Stimulated activated CD4-positive, alpha-beta T cell treated with anti-CD3 and anti-CD28 coated beads, Interleukin-12 subunit alpha, Interleukin-12 subunit beta, amount 100 ng/mL, for 4 hours (primary cell): ENCODE data around the gene GTF3C1.
"Not testable (repeated sequence)": the region's sequence is repeated elsewhere in the genome, so short reads cannot be mapped to it uniquely, and the experiment has no call there.

ENCODE experiments used
- DNase-seq: peaks from one replicate; pipeline ENCODE4 v3.0.0-alpha.2; 2020

GTF3C1 gene, protein sequence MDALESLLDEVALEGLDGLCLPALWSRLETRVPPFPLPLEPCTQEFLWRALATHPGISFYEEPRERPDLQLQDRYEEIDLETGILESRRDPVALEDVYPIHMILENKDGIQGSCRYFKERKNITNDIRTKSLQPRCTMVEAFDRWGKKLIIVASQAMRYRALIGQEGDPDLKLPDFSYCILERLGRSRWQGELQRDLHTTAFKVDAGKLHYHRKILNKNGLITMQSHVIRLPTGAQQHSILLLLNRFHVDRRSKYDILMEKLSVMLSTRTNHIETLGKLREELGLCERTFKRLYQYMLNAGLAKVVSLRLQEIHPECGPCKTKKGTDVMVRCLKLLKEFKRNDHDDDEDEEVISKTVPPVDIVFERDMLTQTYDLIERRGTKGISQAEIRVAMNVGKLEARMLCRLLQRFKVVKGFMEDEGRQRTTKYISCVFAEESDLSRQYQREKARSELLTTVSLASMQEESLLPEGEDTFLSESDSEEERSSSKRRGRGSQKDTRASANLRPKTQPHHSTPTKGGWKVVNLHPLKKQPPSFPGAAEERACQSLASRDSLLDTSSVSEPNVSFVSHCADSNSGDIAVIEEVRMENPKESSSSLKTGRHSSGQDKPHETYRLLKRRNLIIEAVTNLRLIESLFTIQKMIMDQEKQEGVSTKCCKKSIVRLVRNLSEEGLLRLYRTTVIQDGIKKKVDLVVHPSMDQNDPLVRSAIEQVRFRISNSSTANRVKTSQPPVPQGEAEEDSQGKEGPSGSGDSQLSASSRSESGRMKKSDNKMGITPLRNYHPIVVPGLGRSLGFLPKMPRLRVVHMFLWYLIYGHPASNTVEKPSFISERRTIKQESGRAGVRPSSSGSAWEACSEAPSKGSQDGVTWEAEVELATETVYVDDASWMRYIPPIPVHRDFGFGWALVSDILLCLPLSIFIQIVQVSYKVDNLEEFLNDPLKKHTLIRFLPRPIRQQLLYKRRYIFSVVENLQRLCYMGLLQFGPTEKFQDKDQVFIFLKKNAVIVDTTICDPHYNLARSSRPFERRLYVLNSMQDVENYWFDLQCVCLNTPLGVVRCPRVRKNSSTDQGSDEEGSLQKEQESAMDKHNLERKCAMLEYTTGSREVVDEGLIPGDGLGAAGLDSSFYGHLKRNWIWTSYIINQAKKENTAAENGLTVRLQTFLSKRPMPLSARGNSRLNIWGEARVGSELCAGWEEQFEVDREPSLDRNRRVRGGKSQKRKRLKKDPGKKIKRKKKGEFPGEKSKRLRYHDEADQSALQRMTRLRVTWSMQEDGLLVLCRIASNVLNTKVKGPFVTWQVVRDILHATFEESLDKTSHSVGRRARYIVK (N-terminal part only)

DNA sequence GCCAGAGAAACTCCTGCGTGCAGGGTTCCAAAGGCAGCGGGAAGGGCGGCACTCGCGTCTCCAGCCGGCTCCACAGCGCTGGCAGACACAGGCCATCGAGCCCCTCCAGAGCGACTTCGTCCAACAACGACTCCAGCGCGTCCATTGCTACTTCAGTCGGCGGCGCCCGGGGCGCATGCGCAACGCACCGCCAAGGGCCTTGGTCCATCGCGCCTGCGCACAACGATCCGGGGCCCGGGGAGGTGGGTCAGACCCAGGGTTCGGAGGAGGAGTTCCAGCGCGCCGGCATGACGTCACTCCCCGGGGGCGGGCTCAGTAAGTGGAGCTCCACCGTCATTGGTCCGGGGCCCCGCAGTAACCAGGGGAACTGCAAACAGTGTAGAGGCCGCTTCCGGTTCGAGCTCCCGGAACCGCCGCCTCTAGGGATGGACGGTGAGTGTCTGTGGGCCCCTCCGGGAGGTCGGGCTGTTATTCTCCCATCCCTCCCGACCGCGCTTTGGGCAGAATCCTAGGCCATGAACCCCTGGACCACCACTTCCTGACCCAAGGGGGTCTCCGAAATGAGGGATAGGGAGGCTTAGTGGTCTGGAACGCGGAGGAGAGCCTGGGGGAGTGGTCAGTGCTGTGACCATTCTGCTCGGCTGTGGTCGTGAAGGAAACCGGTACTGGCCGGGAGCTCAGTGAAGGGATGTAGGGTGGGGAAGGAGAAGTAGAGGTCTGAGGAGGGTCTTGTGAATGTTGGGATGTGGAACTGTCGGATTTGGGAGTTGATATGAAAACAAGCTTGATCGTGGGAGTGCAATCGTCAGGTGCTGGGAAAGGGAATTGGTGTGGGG lies at the start of gene GTF3C1, which contains the start of gene KATNIP:
Gene GTF3C1, minus strand, starts transcription at position 168 of the 836 bp plus-strand sequence. Its CDS starts 23 bp downstream, at position 145.
Gene KATNIP, plus strand, starts transcription at position 399 of the 836 bp plus-strand sequence. Its CDS starts 27 bp downstream, at position 426.
- peak; percentile 100 for DNase-seq

DNA sequence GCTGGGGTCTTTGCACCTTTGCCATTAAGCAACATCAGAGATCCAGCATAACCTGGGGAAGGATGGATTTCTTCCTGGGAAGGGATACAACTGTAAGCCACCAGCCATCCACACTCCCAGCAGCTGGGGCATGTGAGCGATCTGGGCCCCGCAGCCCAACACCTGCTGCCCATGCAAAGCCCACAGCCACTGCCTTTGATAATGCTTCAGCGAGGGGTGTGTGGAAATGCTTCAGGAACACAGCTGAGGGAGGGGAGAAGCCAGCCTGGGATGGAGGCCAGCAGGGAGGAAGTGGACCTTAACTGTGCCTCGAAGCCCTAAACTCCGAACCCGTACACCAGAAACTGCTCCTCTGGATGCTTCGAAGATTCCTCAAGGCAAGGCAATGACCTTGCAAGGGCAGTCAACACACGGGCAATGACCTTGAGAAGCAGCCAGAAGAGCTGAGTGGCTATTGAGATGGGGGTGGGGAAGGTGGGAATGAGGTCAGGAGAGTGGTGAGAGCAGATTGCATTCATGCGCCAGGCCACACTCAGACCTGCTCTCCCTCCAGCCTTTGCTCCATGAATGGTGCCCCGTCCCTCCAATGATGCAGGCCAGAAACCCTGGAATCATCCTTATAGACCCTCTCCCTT lies 49.3 kb upstream of the GTF3C1 start:
- DNase-seq, result no peak

DNA sequence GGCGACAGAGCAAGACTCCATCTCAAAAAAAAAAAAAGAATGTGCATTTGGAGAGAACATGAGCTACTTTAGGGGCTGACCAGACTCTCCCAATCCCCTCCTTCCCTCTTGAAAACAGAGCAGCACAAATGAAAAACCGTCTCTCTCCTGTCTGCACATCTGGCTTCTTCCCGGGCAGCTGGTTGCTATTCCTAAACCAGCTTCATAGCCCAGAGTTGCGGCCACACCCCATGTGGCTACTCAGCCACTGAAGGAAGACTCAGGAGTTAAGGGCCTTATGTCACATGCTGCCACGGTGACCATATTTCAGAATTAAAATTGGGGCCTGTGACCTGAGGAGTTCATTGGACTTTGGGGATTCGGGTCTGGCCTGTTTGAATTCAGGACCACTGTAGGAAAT lies 48.5 kb upstream of the GTF3C1 start:
- no peak for DNase-seq

DNA sequence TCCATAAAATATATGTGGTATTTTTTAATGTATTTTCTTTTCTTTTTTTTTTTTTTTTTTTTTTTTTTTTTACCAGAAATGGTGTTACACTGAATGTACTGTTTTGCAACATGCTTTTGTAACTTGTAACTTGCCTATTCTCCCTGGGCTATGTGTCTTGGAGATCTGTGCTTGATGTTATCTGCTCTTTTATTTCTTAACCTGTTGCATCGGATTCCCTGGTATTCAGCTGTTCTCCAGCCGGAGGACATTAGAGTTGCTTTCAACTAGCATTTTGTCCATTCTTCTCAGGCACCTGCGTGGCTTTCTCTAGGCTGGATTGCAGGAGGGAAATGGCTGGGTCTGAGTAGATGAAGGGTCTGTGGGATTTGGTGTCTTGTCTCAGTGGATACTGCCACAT lies 47.6 kb upstream of the GTF3C1 start:
- DNase-seq, result no peak

DNA sequence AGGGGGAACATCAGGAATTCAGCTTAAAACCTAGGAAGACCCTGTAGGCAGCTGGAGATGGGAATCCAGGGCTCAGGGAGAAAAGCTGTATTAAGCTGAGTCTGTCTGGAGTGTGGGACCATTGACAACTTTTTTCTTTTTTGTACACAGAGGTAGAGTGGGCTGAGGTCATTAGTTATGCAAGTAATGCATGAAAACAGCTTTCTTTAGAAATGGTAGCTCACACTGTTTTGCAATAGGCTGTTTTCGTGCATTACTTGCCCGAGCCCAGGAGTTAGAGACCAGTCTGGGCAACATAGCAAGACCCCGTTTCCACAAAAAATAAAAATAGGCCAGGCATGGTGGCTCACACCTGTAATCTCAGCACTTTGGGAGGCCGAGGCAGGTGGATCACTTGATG lies 46.7 kb upstream of the GTF3C1 start:
- no peak for DNase-seq

DNA sequence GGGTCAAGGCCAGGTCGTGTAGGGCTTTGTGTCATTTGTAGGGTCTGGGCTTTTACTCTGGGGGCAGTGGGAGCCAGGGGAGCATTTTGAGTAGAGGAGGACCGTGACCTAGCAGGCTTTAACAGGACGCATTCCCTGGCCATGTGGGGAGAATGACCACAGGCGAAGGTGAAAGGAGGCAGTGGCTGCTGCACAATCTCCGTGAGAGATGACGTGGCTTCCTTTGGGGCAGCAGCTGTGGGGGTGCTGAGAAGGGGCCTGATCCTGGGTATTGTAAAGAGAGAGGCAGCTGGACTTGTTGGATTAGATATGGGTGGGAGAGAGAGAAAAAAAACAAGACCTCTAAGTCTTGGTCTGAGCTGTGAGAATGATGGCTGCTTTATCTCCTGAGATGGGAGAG lies 46.3 kb upstream of the GTF3C1 start:
- DNase-seq, result no peak

DNA sequence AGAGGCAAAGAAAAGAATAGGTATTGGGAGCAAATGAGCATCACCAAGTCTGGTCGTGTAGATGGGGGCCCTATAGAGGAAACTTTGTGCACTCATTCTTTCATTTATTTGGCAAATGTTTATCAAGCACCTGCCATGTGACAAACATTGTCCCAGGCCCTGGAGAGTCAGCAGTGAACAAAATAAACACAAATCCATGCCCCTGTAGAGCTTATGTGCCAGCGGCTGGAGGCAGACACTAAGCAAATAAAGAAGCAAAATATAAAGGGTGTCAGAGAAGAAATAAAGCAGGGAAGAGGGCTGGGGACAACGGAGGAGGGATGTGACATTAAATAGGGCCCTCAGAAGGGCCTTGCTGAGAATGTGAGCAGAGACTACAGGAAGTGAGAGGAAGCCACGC lies 45.8 kb upstream of the GTF3C1 start:
- DNase-seq, result no peak

DNA sequence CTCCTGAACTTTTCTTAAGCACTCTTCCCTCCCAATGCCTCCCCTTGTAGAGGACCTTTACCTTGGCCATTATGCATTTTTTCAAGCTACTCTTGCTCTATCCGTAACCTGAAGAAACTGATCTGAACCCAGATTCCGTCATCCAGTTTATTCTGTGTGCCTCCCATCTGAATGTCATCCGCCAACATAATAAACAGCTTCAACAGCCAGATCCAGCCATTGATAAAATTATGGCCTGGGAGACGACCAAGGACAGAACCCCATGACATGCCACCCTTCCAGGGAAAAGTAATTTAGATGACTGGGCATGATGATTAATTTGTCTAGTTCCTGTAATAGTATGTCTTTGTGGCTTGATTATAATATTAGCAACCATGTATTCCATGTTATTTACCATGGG lies 42.1 kb upstream of the GTF3C1 start:
- no peak for DNase-seq

DNA sequence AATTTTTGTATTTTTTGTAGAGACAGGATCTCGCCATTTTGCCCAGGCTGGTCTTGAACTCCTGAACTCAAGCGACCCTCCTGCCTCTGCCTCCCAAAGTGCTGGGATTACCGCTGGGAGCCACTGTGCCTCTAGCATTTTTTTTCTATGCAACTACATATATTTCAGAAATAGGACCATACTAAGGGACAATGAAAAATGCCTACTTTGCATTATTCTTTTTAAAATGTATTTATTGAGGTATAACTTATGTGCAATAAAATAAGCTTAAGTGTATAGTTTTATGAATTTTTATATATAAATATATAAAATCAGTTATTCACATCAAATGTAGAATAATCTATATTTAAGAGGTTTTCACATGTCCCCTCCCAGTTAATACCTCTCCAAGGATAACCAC lies 38.3 kb upstream of the GTF3C1 start:
- DNase-seq, result no peak

DNA sequence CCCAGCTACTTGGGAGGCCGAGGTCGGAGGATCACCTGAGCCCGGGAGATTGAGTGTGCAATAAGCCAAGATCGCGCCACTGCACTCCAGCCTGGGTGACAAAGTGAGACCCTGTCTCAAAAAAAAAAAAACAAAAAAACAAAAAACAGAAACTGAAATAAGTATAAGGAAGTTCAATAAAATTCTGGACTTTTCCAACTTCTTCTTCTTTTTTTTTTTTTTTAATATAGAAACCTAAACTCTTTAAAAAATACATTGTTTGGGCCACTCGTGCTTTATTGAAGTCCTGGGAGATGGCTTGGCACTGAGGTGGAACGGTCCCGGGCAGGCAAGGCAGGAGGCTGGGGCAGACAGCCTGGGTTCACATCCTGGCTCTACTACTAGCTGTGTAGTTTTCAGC lies 37.0 kb upstream of the GTF3C1 start:
- DNase-seq, result no peak

DNA sequence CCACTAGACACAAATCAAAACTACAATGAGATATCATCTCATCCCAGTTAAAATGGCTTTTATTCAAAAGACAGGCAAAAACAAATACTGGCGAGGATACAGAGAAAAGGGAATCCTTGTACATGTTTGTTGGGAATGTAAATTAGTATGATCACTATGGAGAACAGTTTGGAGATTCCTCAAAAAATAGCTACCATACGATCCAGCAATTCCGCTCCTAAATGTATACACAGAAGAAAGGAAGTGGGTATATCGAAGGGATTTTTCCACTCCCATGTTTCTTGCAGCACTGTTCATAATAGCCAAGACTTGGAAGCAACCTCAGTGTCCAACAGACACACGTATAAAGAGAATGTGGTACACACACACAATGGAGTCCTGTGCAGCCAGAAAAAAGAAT lies 35.5 kb upstream of the GTF3C1 start:
- DNase-seq, result no peak

DNA sequence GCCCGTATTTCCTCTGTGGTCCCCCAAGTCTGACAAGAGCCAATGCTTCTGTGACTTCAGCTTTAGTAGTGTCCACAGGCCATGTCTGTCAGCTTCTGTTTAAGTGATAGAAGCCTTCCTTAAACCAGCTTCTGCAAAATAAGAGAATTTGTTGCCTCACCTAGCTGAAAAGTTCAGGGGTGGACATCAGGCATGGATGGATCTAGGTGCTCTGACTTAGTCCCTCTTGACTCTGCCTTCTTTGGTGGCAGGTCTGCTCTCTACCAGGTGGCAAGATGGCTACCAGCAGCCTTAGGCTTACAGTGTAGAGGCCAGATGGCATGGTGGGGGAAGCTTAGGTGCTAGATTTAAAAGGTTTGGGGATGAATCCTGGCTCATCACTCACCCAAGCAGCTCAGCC lies 33.9 kb upstream of the GTF3C1 start:
- DNase-seq, result no peak

DNA sequence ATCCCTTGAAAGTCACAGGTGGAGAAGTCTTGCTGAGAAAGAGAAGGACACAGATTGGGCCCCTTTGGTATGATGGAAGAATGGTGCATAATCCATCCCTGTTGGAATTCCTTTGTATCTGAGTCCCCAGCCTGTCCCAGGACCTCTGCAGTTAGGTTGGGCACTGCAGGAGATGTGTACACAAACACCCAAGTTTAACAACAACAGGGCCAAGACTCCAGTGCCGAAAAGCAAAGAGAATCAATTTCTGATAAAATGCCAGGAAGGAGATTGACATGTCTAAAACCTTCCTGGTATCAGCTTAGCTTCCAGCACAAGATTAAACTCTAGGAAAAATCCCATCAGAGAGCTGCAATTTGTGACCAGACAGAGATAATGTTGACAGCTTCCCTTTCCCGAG lies 33.2 kb upstream of the GTF3C1 start:
- no peak for DNase-seq

DNA sequence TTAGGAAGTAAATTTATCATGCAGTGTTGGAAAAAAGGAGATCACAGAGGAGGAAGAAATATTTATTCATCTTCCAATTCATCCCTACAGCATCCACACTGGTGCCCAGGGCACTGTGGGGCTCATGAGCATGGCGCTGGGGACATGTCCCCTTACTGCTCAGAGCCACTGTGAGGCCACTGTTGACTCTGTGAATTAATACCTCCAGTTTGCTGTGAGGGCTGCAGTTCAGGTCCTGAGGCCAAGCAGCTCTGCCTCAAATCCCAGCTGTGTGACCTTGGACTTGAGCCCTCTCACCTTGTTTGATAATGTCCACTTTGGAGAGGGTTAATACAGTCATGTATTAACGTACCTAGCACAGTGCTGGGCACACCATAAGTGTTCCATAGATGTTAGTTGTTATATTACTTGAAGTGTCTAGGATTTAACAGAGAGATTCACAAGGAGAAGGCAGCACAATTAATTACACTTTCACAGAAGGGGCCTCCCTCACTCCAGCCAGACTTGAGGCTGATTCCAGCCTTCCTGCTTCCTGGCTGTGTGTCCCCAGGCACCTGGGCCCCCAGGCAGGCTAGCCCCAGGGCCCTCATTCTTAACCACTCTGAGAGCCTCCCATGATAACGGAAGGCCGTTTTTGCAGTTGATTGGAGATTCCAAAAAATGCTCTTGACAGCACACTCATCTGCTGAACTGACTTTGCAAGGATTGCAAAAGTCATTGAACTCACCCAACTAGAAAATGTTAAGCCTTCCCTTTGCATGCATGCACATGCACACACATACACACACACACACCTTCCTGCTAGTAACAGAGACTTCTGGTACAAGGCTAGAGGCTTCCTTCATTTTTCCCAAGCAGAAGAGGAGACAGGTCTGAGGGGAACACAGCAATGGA lies 29.6 kb upstream of the GTF3C1 start:
- DNase-seq, result no peak

DNA sequence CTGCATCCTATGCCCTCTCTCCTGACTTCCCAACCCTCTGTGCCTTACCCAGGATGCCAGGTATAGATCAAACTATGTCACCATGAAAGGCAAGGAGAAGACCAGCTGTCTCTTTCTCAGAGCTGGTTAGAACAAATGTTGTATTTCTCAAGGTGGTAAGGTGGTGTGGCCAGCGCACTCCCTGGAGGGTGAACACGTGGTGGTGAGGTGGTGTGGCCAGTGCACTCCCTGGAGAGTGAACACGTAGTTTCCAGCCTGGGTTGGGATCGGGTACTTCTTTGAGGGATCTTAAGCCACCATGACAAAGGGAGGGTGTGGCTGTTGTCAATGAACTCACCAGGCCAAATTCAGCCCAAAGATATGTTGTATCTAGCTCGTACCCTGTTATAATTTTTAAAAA lies 27.0 kb upstream of the GTF3C1 start:
- DNase-seq, result no peak

DNA sequence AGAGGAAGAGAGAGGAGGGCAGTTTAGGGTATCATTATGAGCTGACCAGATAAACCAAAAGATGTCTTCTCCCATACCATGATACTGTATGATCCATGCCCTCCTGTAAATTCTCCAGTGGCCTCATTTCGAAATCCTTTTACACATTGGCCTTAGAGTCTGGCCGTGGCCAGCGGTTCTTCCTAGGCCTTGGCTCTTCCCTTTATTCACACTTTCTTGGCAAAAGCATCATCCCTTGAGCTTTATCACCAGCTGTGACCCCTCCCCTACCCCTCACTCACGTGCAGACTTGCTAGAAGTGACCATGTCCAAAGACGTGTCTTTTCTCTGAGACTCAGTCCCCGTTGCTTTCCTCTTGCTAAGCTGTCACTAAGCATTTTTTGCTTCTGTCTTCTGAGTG lies 23.0 kb upstream of the GTF3C1 start:
- DNase-seq, result no peak

DNA sequence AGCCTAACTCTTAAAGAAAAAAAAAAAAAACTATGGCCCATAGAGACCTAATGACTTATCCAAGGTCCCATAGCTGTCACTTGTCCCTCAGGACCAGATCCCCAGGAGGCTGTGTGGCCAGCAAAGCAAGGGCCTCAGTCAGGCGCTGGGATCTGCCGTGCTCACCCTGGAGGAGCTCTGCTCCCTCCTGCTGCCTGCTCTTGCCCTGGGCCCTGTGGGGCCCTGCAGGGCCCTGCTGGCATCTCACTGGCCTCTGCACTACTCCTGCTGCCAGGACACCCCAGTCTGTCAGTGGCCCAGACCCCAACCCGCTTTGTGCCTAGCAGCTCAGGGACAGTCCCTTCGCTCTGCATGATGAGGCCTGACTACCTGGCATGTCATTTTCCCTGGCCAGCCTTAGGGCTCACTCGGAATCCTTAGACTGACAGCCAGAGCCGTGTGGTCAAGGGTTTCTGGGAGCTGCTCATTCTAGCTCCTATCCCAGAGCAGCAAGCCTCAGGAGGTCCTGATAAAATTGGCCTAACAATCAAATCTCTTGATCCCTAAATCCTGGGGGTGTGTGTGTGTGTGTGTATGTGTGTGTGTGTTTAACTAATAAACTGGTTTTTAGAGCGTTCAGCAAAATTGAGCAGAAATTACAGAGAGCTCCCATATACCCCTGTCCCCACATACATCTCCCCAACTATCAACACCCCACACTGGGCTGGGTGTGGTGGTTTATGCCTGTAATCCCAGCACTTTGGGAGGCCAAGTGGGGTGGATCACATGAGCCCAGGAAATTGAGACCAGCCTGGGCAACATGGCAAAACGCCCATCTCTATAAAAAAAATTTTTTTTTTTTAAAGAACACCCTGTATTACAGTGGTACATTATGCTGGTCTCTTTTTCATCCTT lies 22.0 kb upstream of the GTF3C1 start:
- DNase-seq, result no peak

DNA sequence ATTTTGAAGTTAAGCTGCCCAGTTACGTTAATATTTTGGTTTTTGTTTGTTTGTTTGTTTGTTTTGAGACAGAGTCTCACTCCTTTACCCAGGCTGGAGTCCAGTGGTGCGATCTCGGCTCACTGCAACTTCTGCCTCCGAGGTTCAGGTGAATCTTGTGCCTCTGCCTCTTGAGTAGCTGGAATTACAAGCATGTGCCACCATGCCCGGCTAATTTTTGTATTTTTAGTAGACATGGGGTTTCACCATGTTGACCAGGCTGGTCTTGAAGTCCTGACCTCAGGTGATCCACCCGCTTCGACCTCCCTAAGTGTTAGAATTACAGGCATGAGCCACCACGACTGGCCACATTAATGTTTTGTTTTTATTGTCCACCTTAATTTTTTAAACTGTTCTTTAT lies 21.3 kb upstream of the GTF3C1 start:
- DNase-seq, result not testable (repeated sequence)

DNA sequence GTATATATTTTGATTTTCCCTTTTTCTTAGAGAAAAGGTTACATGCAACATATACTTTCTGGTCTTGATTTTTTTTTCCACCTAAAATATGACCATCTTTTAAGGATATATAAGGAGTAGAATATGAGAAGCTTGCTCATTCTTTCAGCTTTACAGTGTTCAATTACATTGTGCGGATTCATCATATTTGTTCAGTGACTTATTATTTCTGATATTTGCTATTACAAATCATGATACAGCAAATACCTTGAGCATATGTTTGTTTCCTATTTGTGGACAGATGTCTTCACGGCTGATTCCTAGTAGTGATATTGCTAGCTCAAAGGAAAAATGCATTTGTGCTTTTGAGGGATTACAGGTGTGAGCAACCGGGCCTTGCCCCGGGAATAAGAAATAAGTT lies 18.4 kb upstream of the GTF3C1 start:
- no peak for DNase-seq
